Duodenal mucosa (tissue), 2 donors: Measurements from ENCODE around the gene PIK3CB.
"Not testable (repeated sequence)": the region's sequence is repeated elsewhere in the genome, so short reads cannot be mapped to it uniquely, and the experiment has no call there.

Experiments used
- H3K27ac ChIP-seq: one replicate; pipeline ENCODE4 v1.7.0; 2013; ENCODE audit warnings: low read depth, low read length
- H3K27me3 ChIP-seq, 2 donors: one replicate each; pipeline ENCODE4 v1.7.0; 2013; ENCODE audit warnings: low read length in 2 of 2, control low read depth in 1 of 2; ENCODE audit not compliant: insufficient read depth in 2 of 2, control insufficient read depth in 1 of 2
- H3K36me3 ChIP-seq, 2 donors: one replicate each; pipeline ENCODE4 v1.7.0; 2013; ENCODE audit warnings: low read length in 2 of 2, control low read depth in 1 of 2; ENCODE audit not compliant: insufficient read depth in 2 of 2, control insufficient read depth in 1 of 2
- H3K4me1 ChIP-seq, 2 donors: one replicate each; pipeline ENCODE4 v1.7.0; 2013; ENCODE audit warnings: low read length in 2 of 2, control low read depth in 1 of 2; ENCODE audit not compliant: insufficient read depth in 2 of 2, control insufficient read depth in 1 of 2
- H3K4me3 ChIP-seq, 2 donors: one replicate each; pipeline ENCODE4 v1.7.0; 2013; ENCODE audit warnings: low read length in 2 of 2, low read depth in 1 of 2
- H3K9ac ChIP-seq, 2 donors: one replicate each; pipeline ENCODE4 v1.7.0; 2013; ENCODE audit warnings: low read length in 2 of 2, low read depth in 1 of 2
- H3K9me3 ChIP-seq, 2 donors: one replicate each; pipeline ENCODE4 v1.7.0; 2013; ENCODE audit warnings: low read length in 2 of 2, control low read depth in 1 of 2; ENCODE audit not compliant: control insufficient read depth in 1 of 2

PIK3CB gene

DNA sequence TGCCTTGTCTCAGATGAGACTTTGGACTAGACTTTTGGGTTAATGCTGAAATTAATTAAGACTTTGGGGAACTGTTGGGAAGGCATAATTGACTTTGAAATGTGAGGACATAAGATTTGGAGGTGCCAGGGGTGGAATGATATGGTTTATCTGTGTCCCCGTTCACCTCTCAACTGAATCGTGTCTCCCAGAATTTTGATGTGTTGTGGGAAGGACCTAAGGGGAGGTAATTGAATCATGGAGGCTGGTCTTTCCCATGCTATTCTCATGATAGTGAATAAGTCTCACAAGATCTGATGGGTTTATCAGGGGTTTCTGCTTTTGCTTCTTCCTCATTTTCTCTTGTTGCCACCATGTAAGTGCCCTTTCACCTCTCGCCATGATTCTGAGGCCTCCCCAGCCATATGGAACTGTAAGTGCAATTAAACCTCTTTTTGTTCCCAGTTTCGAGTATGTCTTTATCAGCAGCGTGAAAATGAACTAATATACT, 230.6 kb downstream of the PIK3CB start:
- H3K9ac ChIP-seq, H3K4me3 ChIP-seq, H3K27me3 ChIP-seq, H3K27ac ChIP-seq, H3K36me3 ChIP-seq, H3K9me3 ChIP-seq, H3K4me1 ChIP-seq: not testable (repeated sequence)
